Panc1 (cell line): ENCODE measurements around the gene C19orf12.

ENCODE experiments used
- CTCF ChIP-seq: fragments of 450-650 bp; IDR thresholded peaks from 2 replicates; pipeline ENCODE4 v1.5.1; 2017; ENCODE audit warnings: mild to moderate bottlenecking
- POLR2AphosphoS5 ChIP-seq: IDR thresholded peaks from 2 replicates; pipeline ENCODE4 v1.6.1; 2012; ENCODE audit warnings: mild to moderate bottlenecking, low read depth, low read length, moderate library complexity
- REST ChIP-seq, 2 experiments: IDR thresholded peaks; 2 replicates each; pipeline ENCODE4 v1.6.1; 2011 to 2012; ENCODE audit warnings: low read depth in 2 of 2, control low read depth in 1 of 2, low read length in 1 of 2, mild to moderate bottlenecking in 1 of 2, moderate library complexity in 1 of 2; ENCODE audit not compliant: insufficient read depth in 1 of 2
- TCF7L2 ChIP-seq: IDR thresholded peaks from 2 replicates; pipeline ENCODE4 v1.6.1; 2011; ENCODE audit warnings: mild to moderate bottlenecking, low read depth, low read length, inconsistent platforms

- TF ChIP-seq CTCF, result no peak
- TF ChIP-seq TCF7L2, result no peak
- TF ChIP-seq REST (IDR thresholded peaks at IDR 0.05; ENCODE audit: insufficient read depth in 1 of 2, low read depth in 2 of 2, low read length in 1 of 2), result no peak
- TF ChIP-seq POLR2AphosphoS5, result no peak
Measured at GRCh38 chr19:29706635-29707034, 8.4 kb downstream of the C19orf12 start.
